ENCODE data around the gene ATP11C. TPM values are rescaled to one million over a fixed set of nuclear protein-coding genes. Genes with fewer than 3 reads are reported as not detected.

The ATP11C gene
- total RNA-seq, 2 experiments from 2014 or later = 15.0 to 21.6 TPM

- ChIA-PET CTCF (no interaction called here), POLR2A (no interaction called here)
- no peak for DNase-seq
- no peak overlapping the region for H3K27ac Mint-ChIP-seq
- no peaks in the 10 kb centered on the region for H3K9me3 Mint-ChIP-seq (ENCODE audit: low read depth)
- H3K27me3 Mint-ChIP-seq = no peaks in the 10 kb centered on the region
- H3K4me1 Mint-ChIP-seq = peaks cover 15% of the 10 kb centered on the region
- H3K4me3 Mint-ChIP-seq = no peak overlapping the region
- intact Hi-C loops (cut with DNase I, micrococcal nuclease) = no loop called here
- ATAC-seq = no peak
- H3K36me3 Mint-ChIP-seq (ENCODE audit: low read depth) = peaks cover 2% of the 10 kb centered on the region
These were observed 106.5 kb downstream of the ATP11C start for GRCh38 chrX:139826065-139827044.

GRCh38 chrX:139825618-139826017 lies 107.2 kb downstream of the ATP11C start:
- Mint-ChIP-seq H3K36me3 (ENCODE audit: low read depth) (peaks cover 2% of the 10 kb centered on the region), H3K4me3 (no peak overlapping the region), H3K27me3 (no peaks in the 10 kb centered on the region), H3K4me1 (peaks cover 8% of the 10 kb centered on the region), H3K27ac (no peak overlapping the region), H3K9me3 (ENCODE audit: low read depth) (no peaks in the 10 kb centered on the region)
- POLR2A ChIA-PET = no interaction called here
- DNase-seq (no peak), ATAC-seq (no peak)
- CTCF ChIA-PET = no interaction called here
- intact Hi-C loops (cut with DNase I, micrococcal nuclease) = no loop called here

DNA sequence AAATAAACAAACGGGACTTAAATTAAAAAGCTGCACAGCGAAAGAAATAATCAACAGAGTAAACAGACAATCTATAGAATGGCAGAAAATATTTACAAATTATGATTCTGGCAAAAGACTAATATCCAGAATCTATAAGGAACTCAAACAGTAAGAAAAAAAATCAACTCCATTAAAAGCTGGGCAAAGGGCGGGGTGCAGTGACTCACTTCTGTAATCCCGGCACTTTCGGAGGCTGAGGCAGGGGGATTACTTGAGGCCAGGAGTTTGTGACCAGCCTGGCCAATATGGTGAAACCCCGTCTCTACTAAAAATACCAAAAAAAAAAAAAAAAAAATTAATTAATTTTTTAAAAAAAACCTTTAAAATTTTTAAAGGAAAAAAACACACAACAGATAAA lies 109.0 kb downstream of the ATP11C start:
- H3K36me3 Mint-ChIP-seq (ENCODE audit: low read depth) = peaks cover 2% of the 10 kb centered on the region
- ATAC-seq (no peak), DNase-seq (no peak)
- ChIA-PET CTCF (no interaction called here), POLR2A (no interaction called here)
- no peak overlapping the region for H3K27ac Mint-ChIP-seq
- no peaks in the 10 kb centered on the region for H3K9me3 Mint-ChIP-seq (ENCODE audit: low read depth)
- no peaks in the 10 kb centered on the region for H3K27me3 Mint-ChIP-seq
- peaks cover 5% of the 10 kb centered on the region for H3K4me1 Mint-ChIP-seq
- intact Hi-C loops (cut with DNase I, micrococcal nuclease) = no loop called here
- H3K4me3 Mint-ChIP-seq = no peak overlapping the region

DNA sequence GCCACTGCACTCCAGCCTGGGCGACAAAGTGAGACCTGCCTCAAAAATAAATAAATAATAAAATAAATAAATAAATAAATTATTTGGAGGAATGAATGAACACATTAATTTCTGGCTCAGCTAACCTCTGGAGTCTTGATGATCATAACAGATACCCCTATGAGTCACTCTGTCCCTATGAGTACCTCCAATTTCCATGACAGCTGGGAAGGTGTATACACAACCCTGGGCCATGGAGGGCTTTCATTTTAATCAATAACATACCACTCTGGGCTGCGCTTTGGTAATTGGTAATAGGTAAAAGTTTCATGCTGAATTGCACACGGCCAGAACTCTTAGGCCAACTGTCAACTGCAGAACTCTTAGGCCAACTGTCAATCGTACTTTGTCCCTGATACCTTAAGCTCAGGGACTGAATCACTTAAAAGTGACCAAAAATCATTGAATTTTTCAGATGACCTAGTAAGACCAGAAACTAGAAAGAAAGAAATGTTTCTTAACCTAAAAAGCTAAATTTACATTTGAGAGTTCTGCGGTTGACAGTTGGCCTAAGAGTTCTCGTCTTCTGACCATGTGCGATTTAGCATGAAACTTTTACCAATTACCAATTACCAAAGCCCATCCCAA lies 112.4 kb downstream of the ATP11C start:
- H3K9me3 Mint-ChIP-seq (ENCODE audit: low read depth) = no peaks in the 10 kb centered on the region
- peaks cover 15% of the 10 kb centered on the region for H3K36me3 Mint-ChIP-seq (ENCODE audit: low read depth)
- no peaks in the 10 kb centered on the region for H3K27me3 Mint-ChIP-seq
- no peak overlapping the region for H3K27ac Mint-ChIP-seq
- CTCF ChIA-PET = interaction anchor here (0.7 kb wide), 1 partner anchor 151 kb away, joined by 3 read pairs; no protein-coding TSS in a partner anchor
- POLR2A ChIA-PET = no interaction called here
- H3K4me3 Mint-ChIP-seq = no peak overlapping the region
- intact Hi-C loops (cut with DNase I, micrococcal nuclease) = no loop called here
- ATAC-seq = no peak
- no peak for DNase-seq
- peaks cover 29% of the 10 kb centered on the region for H3K4me1 Mint-ChIP-seq

GRCh38 chrX:139816204-139816603 lies 116.6 kb downstream of the ATP11C start:
- POLR2A ChIA-PET = no interaction called here
- CTCF ChIA-PET = interaction anchor here (0.5 kb wide), 1 partner anchor 125 kb away, joined by 3 read pairs; no protein-coding TSS in a partner anchor
- H3K36me3 Mint-ChIP-seq (ENCODE audit: low read depth) = peaks cover 25% of the 10 kb centered on the region
- H3K27ac Mint-ChIP-seq = no peak overlapping the region
- no peak for ATAC-seq
- no peaks in the 10 kb centered on the region for H3K9me3 Mint-ChIP-seq (ENCODE audit: low read depth)
- peaks cover 33% of the 10 kb centered on the region for H3K4me1 Mint-ChIP-seq
- no peak for DNase-seq
- intact Hi-C loops (cut with DNase I, micrococcal nuclease) = no loop called here
- H3K4me3 Mint-ChIP-seq = no peak overlapping the region
- H3K27me3 Mint-ChIP-seq = no peaks in the 10 kb centered on the region

DNA sequence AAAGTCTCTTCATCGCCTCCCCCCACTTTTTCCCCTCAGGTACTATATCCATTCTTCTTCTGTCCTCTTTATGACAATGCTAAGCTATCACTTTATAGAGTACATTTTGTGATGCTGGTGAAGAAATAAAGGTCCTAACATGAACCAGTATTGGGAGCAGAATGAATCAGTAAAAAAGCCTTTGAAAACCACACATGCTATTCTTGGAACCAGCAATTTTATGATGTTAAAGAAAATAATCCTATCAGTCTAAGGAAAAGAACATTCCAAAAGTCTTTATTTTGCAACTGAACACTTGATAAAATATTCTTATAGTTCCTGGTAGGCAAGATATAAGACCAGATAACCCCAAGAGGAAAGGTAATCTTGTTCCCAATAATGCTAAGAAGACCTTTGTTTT lies 117.1 kb downstream of the ATP11C start:
- ATAC-seq = no peak
- CTCF ChIA-PET = interaction anchor here (0.5 kb wide), 1 partner anchor 126 kb away, joined by 3 read pairs; no protein-coding TSS in a partner anchor
- Mint-ChIP-seq H3K36me3 (ENCODE audit: low read depth) (peaks cover 26% of the 10 kb centered on the region), H3K27ac (no peak overlapping the region), H3K4me3 (no peak overlapping the region), H3K4me1 (peaks cover 33% of the 10 kb centered on the region), H3K9me3 (ENCODE audit: low read depth) (no peaks in the 10 kb centered on the region), H3K27me3 (no peaks in the 10 kb centered on the region)
- POLR2A ChIA-PET = no interaction called here
- DNase-seq = no peak
- intact Hi-C loops (cut with DNase I, micrococcal nuclease) = no loop called here

- H3K9me3 Mint-ChIP-seq (ENCODE audit: low read depth) = no peaks in the 10 kb centered on the region
- no peak for ATAC-seq
- peaks cover 16% of the 10 kb centered on the region for H3K4me1 Mint-ChIP-seq
- ChIA-PET POLR2A (interaction anchor here (0.7 kb wide), 1 partner anchor 121 kb away, joined by 4 read pairs; no protein-coding TSS in a partner anchor), CTCF (no interaction called here)
- intact Hi-C loops (cut with DNase I, micrococcal nuclease) = no loop called here
- no peaks in the 10 kb centered on the region for H3K27me3 Mint-ChIP-seq
- no peak overlapping the region for H3K27ac Mint-ChIP-seq
- no peak for DNase-seq
- H3K36me3 Mint-ChIP-seq (ENCODE audit: low read depth) = peaks cover 22% of the 10 kb centered on the region
- no peak overlapping the region for H3K4me3 Mint-ChIP-seq
These were observed 120.8 kb downstream of the ATP11C start for GRCh38 chrX:139811942-139812629.

DNA sequence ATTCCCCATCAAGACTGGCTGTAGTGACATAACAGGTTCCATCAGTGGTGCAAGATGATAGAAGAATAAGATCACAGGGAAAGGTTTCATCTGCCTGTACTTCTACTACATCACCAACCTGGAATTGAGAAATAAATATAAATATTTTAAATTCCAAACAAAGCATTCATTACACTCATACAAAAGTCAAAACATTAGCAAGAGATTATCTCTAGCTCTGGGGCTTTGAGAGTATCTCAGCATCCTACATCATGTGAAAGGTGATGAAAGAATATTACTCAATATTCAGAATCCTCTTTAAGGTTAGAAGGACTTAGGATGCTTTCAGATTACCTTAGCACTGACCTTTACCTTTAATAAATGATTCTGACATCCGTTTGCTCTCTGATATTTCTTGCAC lies 128.4 kb downstream of the ATP11C start:
- CTCF ChIA-PET = no interaction called here
- no peaks in the 10 kb centered on the region for H3K4me1 Mint-ChIP-seq
- H3K27me3 Mint-ChIP-seq = no peaks in the 10 kb centered on the region
- intact Hi-C loops (cut with DNase I, micrococcal nuclease) = no loop called here
- peaks cover 20% of the 10 kb centered on the region for H3K36me3 Mint-ChIP-seq (ENCODE audit: low read depth)
- DNase-seq = no peak
- no peak for ATAC-seq
- POLR2A ChIA-PET = no interaction called here
- no peak overlapping the region for H3K4me3 Mint-ChIP-seq
- no peak overlapping the region for H3K27ac Mint-ChIP-seq
- H3K9me3 Mint-ChIP-seq (ENCODE audit: low read depth) = no peaks in the 10 kb centered on the region

GRCh38 chrX:139803224-139803623 lies 129.6 kb downstream of the ATP11C start:
- H3K27me3 Mint-ChIP-seq = no peaks in the 10 kb centered on the region
- DNase-seq (no peak), ATAC-seq (no peak)
- no peak overlapping the region for H3K4me3 Mint-ChIP-seq
- intact Hi-C loops (cut with DNase I, micrococcal nuclease) = no loop called here
- ChIA-PET CTCF (no interaction called here), POLR2A (no interaction called here)
- H3K9me3 Mint-ChIP-seq (ENCODE audit: low read depth) = no peaks in the 10 kb centered on the region
- peaks cover 23% of the 10 kb centered on the region for H3K36me3 Mint-ChIP-seq (ENCODE audit: low read depth)
- no peaks in the 10 kb centered on the region for H3K4me1 Mint-ChIP-seq
- no peak overlapping the region for H3K27ac Mint-ChIP-seq

DNA sequence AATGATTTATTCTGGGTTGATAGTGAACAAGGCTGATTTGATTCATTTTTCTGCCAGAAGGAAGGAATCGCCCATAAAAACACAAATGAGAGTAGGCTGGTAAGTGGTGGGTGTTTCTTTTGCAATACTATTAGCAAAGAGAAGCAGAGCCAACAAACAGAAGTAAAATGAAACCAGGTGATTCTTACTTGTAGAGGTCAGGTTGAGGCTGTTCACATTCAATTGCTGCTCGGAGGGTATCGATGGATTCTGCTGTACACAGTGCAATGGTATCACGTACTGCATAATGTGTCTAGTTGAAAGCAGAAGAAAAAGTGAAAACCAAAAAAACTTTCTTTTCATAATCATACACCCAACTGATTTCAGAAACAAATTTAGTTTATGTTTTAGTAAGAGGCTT lies 130.8 kb downstream of the ATP11C start:
- no peak overlapping the region for H3K4me3 Mint-ChIP-seq
- DNase-seq (no peak), ATAC-seq (no peak)
- CTCF ChIA-PET = no interaction called here
- intact Hi-C loops (cut with DNase I, micrococcal nuclease) = no loop called here
- H3K9me3 Mint-ChIP-seq (ENCODE audit: low read depth) = no peaks in the 10 kb centered on the region
- H3K27me3 Mint-ChIP-seq = no peaks in the 10 kb centered on the region
- peaks cover 19% of the 10 kb centered on the region for H3K36me3 Mint-ChIP-seq (ENCODE audit: low read depth)
- H3K27ac Mint-ChIP-seq = no peak overlapping the region
- H3K4me1 Mint-ChIP-seq = no peaks in the 10 kb centered on the region
- POLR2A ChIA-PET = no interaction called here

- POLR2A ChIA-PET = no interaction called here
- intact Hi-C loops (cut with DNase I, micrococcal nuclease) = no loop called here
- ATAC-seq = no peak
- H3K36me3 Mint-ChIP-seq (ENCODE audit: low read depth) = peaks cover 16% of the 10 kb centered on the region
- no peak for DNase-seq
- CTCF ChIA-PET = no interaction called here
- H3K27me3 Mint-ChIP-seq = no peaks in the 10 kb centered on the region
- H3K27ac Mint-ChIP-seq = no peak overlapping the region
- no peaks in the 10 kb centered on the region for H3K4me1 Mint-ChIP-seq
- no peak overlapping the region for H3K4me3 Mint-ChIP-seq
- H3K9me3 Mint-ChIP-seq (ENCODE audit: low read depth) = no peaks in the 10 kb centered on the region
These were observed 131.4 kb downstream of the ATP11C start for GRCh38 chrX:139801397-139801813.

Data from activated CD4-positive, alpha-beta T cell treated with anti-CD3 and anti-CD28 coated beads for 36 hours (primary cell).